IMR-90 (cell line): ENCODE measurements around the gene ERC2. TPM values are rescaled to one million over a fixed set of nuclear protein-coding genes. Genes with fewer than 3 reads are reported as not detected.

Experiments
- ATAC-seq: fragments of 200-7000 bp; cut with Tn5 transposase; 2 replicates; pipeline ENCODE4 v1.9.1; 2020; ENCODE audit warnings: low read depth, mild to moderate bottlenecking, moderate library complexity
- BruUV-seq: library from RNA; stranded (reverse); fragments of 400-500 nt; replicated peaks from 2 replicates; lab custom pipeline; 2021; lab: Mats Ljungman, UMichigan
- CTCF ChIA-PET: fragments of 300-600 bp; formaldehyde crosslinking; extraction: SDS; loops from one replicate; lab custom pipeline; 2021; ENCODE audit warnings: antibody characterized with exemption; lab: Yijun Ruan, JAX
- POLR2A ChIA-PET: fragments of 300-600 bp; sonication (Branson Sonifier 250); formaldehyde crosslinking; loops from one replicate; lab custom pipeline; 2022; ENCODE audit warnings: antibody characterized with exemption; ENCODE audit not compliant: unreplicated experiment; lab: Charles Lee
- DNase-seq: peaks from one replicate; pipeline ENCODE4 v3.0.0; 2013
- H2AFZ ChIP-seq: replicated peaks from 2 replicates; pipeline ENCODE3; 2013; ENCODE audit warnings: low read length, mild to moderate bottlenecking; ENCODE audit not compliant: poor library complexity
- H2AK5ac ChIP-seq: 2 replicates; pipeline ENCODE4 v1.6.1; 2013; ENCODE audit warnings: low read depth, low read length, inconsistent platforms
- H2AK9ac ChIP-seq: replicated peaks from 2 replicates; pipeline ENCODE3; 2013; ENCODE audit warnings: mild to moderate bottlenecking, low read depth, low read length, moderate library complexity; ENCODE audit not compliant: poor library complexity
- H2BK120ac ChIP-seq: 2 replicates; pipeline ENCODE4 v1.6.1; 2013; ENCODE audit warnings: low read depth, low read length, inconsistent platforms
- H2BK15ac ChIP-seq: 3 replicates; pipeline ENCODE4 v1.6.1; 2013; ENCODE audit warnings: low read depth, low read length, inconsistent platforms
- H2BK20ac ChIP-seq: 2 replicates; pipeline ENCODE4 v1.6.1; 2013; ENCODE audit warnings: low read depth, mild to moderate bottlenecking, inconsistent platforms, low read length, moderate library complexity
- H2BK5ac ChIP-seq: 2 replicates; pipeline ENCODE4 v1.6.1; 2013; ENCODE audit warnings: mild to moderate bottlenecking, low read depth, low read length, inconsistent platforms; ENCODE audit not compliant: poor library complexity, severe bottlenecking
- H3K14ac ChIP-seq: replicated peaks from 2 replicates; pipeline ENCODE4 v1.6.1; 2013; ENCODE audit warnings: low read depth, low read length, inconsistent platforms
- H3K18ac ChIP-seq: 2 replicates; pipeline ENCODE4 v1.6.1; 2013; ENCODE audit warnings: low read depth, low read length, control low read depth
- H3K23ac ChIP-seq: 2 replicates; pipeline ENCODE4 v1.6.1; 2013; ENCODE audit warnings: low read depth, low read length, inconsistent platforms
- H3K27ac ChIP-seq: 2 replicates; pipeline ENCODE4 v1.5.1; 2013; ENCODE audit warnings: mild to moderate bottlenecking, control low read depth, low read length; ENCODE audit not compliant: insufficient read depth
- H3K27me3 ChIP-seq: 2 replicates; pipeline ENCODE4 v1.6.1; 2013; ENCODE audit warnings: low read length; ENCODE audit not compliant: control insufficient read depth, insufficient read depth
- H3K36me3 ChIP-seq: 2 replicates; pipeline ENCODE4 v1.6.1; 2013; ENCODE audit warnings: low read length, mixed read lengths; ENCODE audit not compliant: control insufficient read depth, insufficient read depth
- H3K4ac ChIP-seq: 2 replicates; pipeline ENCODE4 v1.6.1; 2013; ENCODE audit warnings: low read depth, low read length, inconsistent platforms
- H3K4me1 ChIP-seq: 2 replicates; pipeline ENCODE4 v1.6.1; 2013; ENCODE audit warnings: low read length, mixed read lengths; ENCODE audit not compliant: control insufficient read depth, insufficient read depth
- H3K4me2 ChIP-seq: 2 replicates; pipeline ENCODE4 v1.6.1; 2013; ENCODE audit warnings: low read depth, mild to moderate bottlenecking, control low read depth, low read length, moderate library complexity
- H3K4me3 ChIP-seq: 2 replicates; pipeline ENCODE4 v1.5.1; 2013; ENCODE audit warnings: low read depth, mild to moderate bottlenecking, control low read depth, low read length, moderate library complexity; ENCODE audit not compliant: insufficient read depth
- H3K56ac ChIP-seq: 2 replicates; pipeline ENCODE4 v1.6.1; 2013; ENCODE audit warnings: low read length, inconsistent platforms; ENCODE audit not compliant: insufficient read depth; ENCODE audit errors: extremely low read depth
- H3K79me1 ChIP-seq, 2 experiments: 2 replicates each; pipeline ENCODE4 v1.6.1; 2013; ENCODE audit warnings: low read length in 2 of 2, inconsistent platforms in 1 of 2, low read depth in 1 of 2
- H3K9ac ChIP-seq: 2 replicates; pipeline ENCODE4 v1.6.1; 2013; ENCODE audit warnings: low read depth, low read length, control low read depth
- H3K9me1 ChIP-seq: 2 replicates; pipeline ENCODE4 v1.6.1; 2013; ENCODE audit warnings: low read length, inconsistent platforms; ENCODE audit not compliant: insufficient read depth
- H3K9me3 ChIP-seq: 2 replicates; pipeline ENCODE4 v1.6.1; 2013; ENCODE audit warnings: low read length; ENCODE audit not compliant: control insufficient read depth, insufficient read depth
- H4K20me1 ChIP-seq: 2 replicates; pipeline ENCODE4 v1.6.1; 2013; ENCODE audit warnings: low read length, inconsistent platforms; ENCODE audit not compliant: insufficient read depth
- H4K5ac ChIP-seq: 2 replicates; pipeline ENCODE4 v1.6.1; 2013; ENCODE audit warnings: mild to moderate bottlenecking, low read depth, low read length, control low read depth
- H4K8ac ChIP-seq, 2 experiments: 2 replicates each; pipeline ENCODE4 v1.6.1; 2013; ENCODE audit warnings: low read depth in 2 of 2, low read length in 2 of 2, control low read depth in 1 of 2, inconsistent platforms in 1 of 2
- H4K91ac ChIP-seq: 2 replicates; pipeline ENCODE4 v1.6.1; 2013; ENCODE audit warnings: low read depth, low read length, inconsistent platforms; ENCODE audit not compliant: insufficient read depth
- CEBPB ChIP-seq: IDR thresholded peaks from 2 replicates; pipeline ENCODE4 v1.6.1; 2012; ENCODE audit warnings: low read depth, low read length, improper control_type of control experiment
- FOS ChIP-seq: fragments of 150-350 bp; IDR thresholded peaks from 2 replicates; pipeline ENCODE4 v1.6.1; 2016; ENCODE audit warnings: low read depth, low read length
- MAZ ChIP-seq: IDR thresholded peaks from 2 replicates; pipeline ENCODE4 v1.6.1; 2012; ENCODE audit warnings: low read depth, mild to moderate bottlenecking, low read length, improper control_type of control experiment, moderate library complexity, borderline replicate concordance
- RAD21 ChIP-seq: IDR thresholded peaks from 2 replicates; pipeline ENCODE4 v1.6.1; 2012; ENCODE audit warnings: low read length, improper control_type of control experiment
- USF2 ChIP-seq: fragments of 150-350 bp; IDR thresholded peaks from 2 replicates; pipeline ENCODE4 v1.6.1; 2017; ENCODE audit warnings: mild to moderate bottlenecking, antibody characterized with exemption, low read length, low read depth
- WGBS, 2 experiments: methylation state at CpG; one replicate each; pipeline versions ENCODE4 v1.1.5 to v1.1.7; 2013; ENCODE audit warnings: missing lambda C conversion rate in 2 of 2; ENCODE audit not compliant: insufficient read length in 1 of 2; ENCODE audit errors: extremely low coverage in 2 of 2; 5-methylcytosine and 5-hydroxymethylcytosine counted together
- dilution Hi-C: fragments of 300-500 bp; cut with HindIII; formaldehyde crosslinking; loops from one replicate; pipeline ENCODE4 v1.14.3; 2018; ENCODE audit warnings: low sequenced_read_pairs; ENCODE audit not compliant: unreplicated experiment
- in situ Hi-C: fragments of 300-500 bp; cut with MboI; formaldehyde crosslinking; loops from 3 replicates; pipeline ENCODE4 v1.14.3; 2019; ENCODE audit warnings: low sequenced_read_pairs, inconsistent platforms, mixed read lengths
- intact Hi-C: fragments of 100-400 bp; cut with micrococcal nuclease; formaldehyde crosslinking; loops from 2 replicates; pipeline ENCODE4 v1.10.0; 2022
- polyA plus RNA-seq, 3 experiments: library from polyadenylated mRNA; depleted of rRNA; stranded (reverse); fragments of >200 nt; gene quantifications; 2 replicates each; pipeline ENCODE4 v1.2.3, GENCODE V29; 2012; ENCODE audit warnings: low replicate concordance in 1 of 3
- total RNA-seq: library from RNA; depleted of rRNA; stranded (reverse); fragments of >200 nt; gene quantifications from 2 replicates; pipeline ENCODE4 v1.2.3, GENCODE V29; 2012

The ERC2 gene
- total and polyA plus RNA-seq, 2 of the 4 experiments (the other 2 are of a cell fraction) = 0.17 to 0.18 TPM

- WGBS, 2 experiments = no CpG with 5 or more reads among the region's 1 CpG
- H3K4me1 ChIP-seq = peaks cover 8% of the 10 kb centered on the region; the same call in 1 of the 2 replicates
Observed at GRCh38 chr3:55873523-55874254, 594.6 kb downstream of the ERC2 start.

More at GRCh38 chr3:55873523-55874254, 594.6 kb downstream of the ERC2 start:
- Histone ChIP-seq H2AK5ac (peak overlapping the region; percentile 17; the same call in 1 of the 2 replicates), H3K79me1 (no peaks in the 10 kb centered on the region), H3K9me3 (no peaks in the 10 kb centered on the region), H3K9ac (no peak overlapping the region), H3K56ac (peak overlapping the region; percentile 32; the same call in 1 of the 2 replicates), H2BK15ac (peak overlapping the region; percentile 30; the same call in 1 of the 3 replicates), H3K4me2 (no peak overlapping the region), H3K14ac (peak overlapping the region; percentile 84), H2AK9ac (no peak overlapping the region), H4K8ac (peak overlapping the region; percentile 2 to 60; a peak in 2 of 4 replicates), H2BK120ac (peak overlapping the region; percentile 74), H4K5ac (no peak overlapping the region), H3K18ac (no peak overlapping the region), H2BK5ac (no peak overlapping the region), H4K91ac (peak overlapping the region; percentile 51), H3K4ac (peak overlapping the region; percentile 75), H3K4me3 (no peak overlapping the region), H3K27me3 (no peaks in the 10 kb centered on the region), H2BK20ac (peak overlapping the region; percentile 50), H3K9me1 (peaks cover 15% of the 10 kb centered on the region), H2AFZ (no peak overlapping the region), H3K23ac (no peak overlapping the region), H3K36me3 (no peaks in the 10 kb centered on the region), H3K27ac (peak overlapping the region; percentile 53; the same call in 1 of the 2 replicates), H4K20me1 (no peaks in the 10 kb centered on the region)
- CTCF ChIA-PET = interaction anchor here (0.6 kb wide), 1 partner anchor 672 kb away, joined by 4 read pairs; no protein-coding TSS in a partner anchor
- in situ Hi-C loops (no loop called here), dilution Hi-C loops (no loop called here), intact Hi-C loops (no loop called here)
- TF ChIP-seq RAD21 (no peak), CEBPB (peak; percentile 43; the same call in 1 of the 2 replicates), MAZ (no peak), USF2 (no peak), FOS (0 out of 2 replicates have a peak, but pooled peaks have one; percentile 12)
- ATAC-seq = peak; percentile 76
- POLR2A ChIA-PET = interaction anchor here (0.7 kb wide), 1 partner anchor 701 kb away, joined by 3 read pairs; no protein-coding TSS in a partner anchor
- BruUV-seq = no TSS peak
- peak; percentile 74 for DNase-seq
